Activated naive CD4-positive, alpha-beta T cell treated with anti-CD3 and anti-CD28 coated beads, Interleukin-2, amount 10 ng/mL, durations not matched to agents 7 days and 5 days (primary cell): ENCODE measurements around the gene AJM1.

ENCODE experiments used
- CTCF ChIA-PET: fragments of 350-600 bp; sonication (Branson Sonifier 250); formaldehyde crosslinking; loops from one replicate; lab custom pipeline; 2021; ENCODE audit warnings: antibody characterized with exemption; lab: Charles Lee
- DNase-seq: peaks from one replicate; pipeline ENCODE4 v3.0.0-alpha.2; 2020
- H3K27ac Mint-ChIP-seq: one replicate; pipeline ENCODE4 v1.8.0; 2021; ENCODE audit warnings: mild to moderate bottlenecking, moderate library complexity, mixed read lengths
- H3K27me3 Mint-ChIP-seq: one replicate; pipeline ENCODE4 v1.8.0; 2021; ENCODE audit warnings: mild to moderate bottlenecking, mixed read lengths
- H3K36me3 Mint-ChIP-seq: one replicate; pipeline ENCODE4 v1.8.0; 2021; ENCODE audit warnings: mixed read lengths
- H3K4me1 Mint-ChIP-seq: one replicate; pipeline ENCODE4 v1.8.0; 2021; ENCODE audit warnings: mixed read lengths
- H3K4me3 Mint-ChIP-seq: one replicate; pipeline ENCODE4 v1.8.0; 2021; ENCODE audit warnings: mild to moderate bottlenecking, moderate library complexity, mixed read lengths
- H3K9me3 Mint-ChIP-seq: one replicate; pipeline ENCODE4 v1.8.0; 2021; ENCODE audit warnings: mixed read lengths

Gene AJM1

GRCh38 chr9:136849038-136849959, 7.0 kb downstream of the AJM1 start, which contains the start of gene PHPT1:
TSS of gene PHPT1 (plus strand) at chr9:136849409. CDS start at chr9:136849431, 22 bp downstream.
- H3K4me1 Mint-ChIP-seq = peaks cover 22% of the 10 kb centered on the region
- peaks cover 8% of the 10 kb centered on the region for H3K36me3 Mint-ChIP-seq
- H3K27me3 Mint-ChIP-seq = peaks cover 48% of the 10 kb centered on the region
- DNase-seq = peak; percentile 98
- peak within 1 kb of the TSS; percentile 88 for H3K27ac Mint-ChIP-seq
- CTCF ChIA-PET = interaction anchor here (1.1 to 1.6 kb wide), 2 partner anchors 180 to 186 kb away, joined by 3 to 5 read pairs; no protein-coding TSS in a partner anchor
- H3K4me3 Mint-ChIP-seq = peak within 1 kb of the TSS; percentile 90
- H3K9me3 Mint-ChIP-seq = no peaks in the 10 kb centered on the region

GRCh38 chr9:136849960-136850865, 7.9 kb downstream of the AJM1 start:
- Mint-ChIP-seq H3K4me1 (peaks cover 22% of the 10 kb centered on the region), H3K27ac (peak overlapping the region; percentile 64), H3K4me3 (peak overlapping the region; percentile 90), H3K9me3 (no peaks in the 10 kb centered on the region), H3K36me3 (peaks cover 6% of the 10 kb centered on the region), H3K27me3 (peaks cover 42% of the 10 kb centered on the region)
- CTCF ChIA-PET = no interaction called here
- DNase-seq = no peak

- CTCF ChIA-PET = interaction anchor here (1.2 kb wide), 1 partner anchor 9 kb away, joined by 4 read pairs; the partner anchor contains the start of gene AJM1
- DNase-seq = no peak
- Mint-ChIP-seq H3K9me3 (no peaks in the 10 kb centered on the region), H3K27ac (no peak overlapping the region), H3K36me3 (peaks cover 6% of the 10 kb centered on the region), H3K4me1 (peaks cover 22% of the 10 kb centered on the region), H3K4me3 (peak overlapping the region; percentile 90), H3K27me3 (peaks cover 33% of the 10 kb centered on the region)
Observed at GRCh38 chr9:136850866-136851775, 8.8 kb downstream of the AJM1 start.

GRCh38 chr9:136851941-136852663, 9.8 kb downstream of the AJM1 start, which contains the start of gene MAMDC4:
TSS of gene MAMDC4 (plus strand) at chr9:136852346. CDS start at chr9:136852417, 71 bp downstream.
- peaks cover 23% of the 10 kb centered on the region for H3K27me3 Mint-ChIP-seq
- DNase-seq = no peak
- peaks cover 3% of the 10 kb centered on the region for H3K36me3 Mint-ChIP-seq
- H3K4me1 Mint-ChIP-seq = peaks cover 18% of the 10 kb centered on the region
- H3K27ac Mint-ChIP-seq = no peak within 1 kb of the TSS
- H3K4me3 Mint-ChIP-seq = no peak within 1 kb of the TSS
- CTCF ChIA-PET = interaction anchor here (1.2 kb wide), 1 partner anchor 10 kb away, joined by 4 read pairs; the partner anchor contains the start of gene AJM1
- H3K9me3 Mint-ChIP-seq = no peaks in the 10 kb centered on the region

GRCh38 chr9:136852664-136853595, 10.7 kb downstream of the AJM1 start:
- no peak for DNase-seq
- Mint-ChIP-seq H3K4me1 (peaks cover 12% of the 10 kb centered on the region), H3K9me3 (no peaks in the 10 kb centered on the region), H3K4me3 (no peak overlapping the region), H3K27ac (no peak overlapping the region), H3K36me3 (peaks cover 3% of the 10 kb centered on the region), H3K27me3 (peaks cover 14% of the 10 kb centered on the region)
- CTCF ChIA-PET = no interaction called here

- no peak overlapping the region for H3K4me3 Mint-ChIP-seq
- no peak for DNase-seq
- peaks cover 8% of the 10 kb centered on the region for H3K27me3 Mint-ChIP-seq
- peaks cover 2% of the 10 kb centered on the region for H3K36me3 Mint-ChIP-seq
- no peak overlapping the region for H3K27ac Mint-ChIP-seq
- CTCF ChIA-PET = interaction anchor here (1.8 kb wide), 1 partner anchor 11 kb away, joined by 4 read pairs; the partner anchor contains the start of gene AJM1
- peaks cover 10% of the 10 kb centered on the region for H3K4me1 Mint-ChIP-seq
- no peaks in the 10 kb centered on the region for H3K9me3 Mint-ChIP-seq
Observed at GRCh38 chr9:136853596-136854112, 11.4 kb downstream of the AJM1 start.

- DNase-seq = no peak
- CTCF ChIA-PET = interaction anchor here (1.8 kb wide), 1 partner anchor 12 kb away, joined by 4 read pairs; the partner anchor contains the start of gene AJM1
- Mint-ChIP-seq H3K9me3 (no peaks in the 10 kb centered on the region), H3K27ac (no peak overlapping the region), H3K4me1 (peaks cover 7% of the 10 kb centered on the region), H3K36me3 (peaks cover 2% of the 10 kb centered on the region), H3K27me3 (peaks cover 2% of the 10 kb centered on the region), H3K4me3 (no peak overlapping the region)
Observed at GRCh38 chr9:136854113-136854841, 12.0 kb downstream of the AJM1 start.

- Mint-ChIP-seq H3K36me3 (no peaks in the 10 kb centered on the region), H3K9me3 (no peaks in the 10 kb centered on the region), H3K27me3 (no peaks in the 10 kb centered on the region), H3K4me3 (no peak overlapping the region), H3K4me1 (peaks cover 4% of the 10 kb centered on the region), H3K27ac (no peak overlapping the region)
- CTCF ChIA-PET = interaction anchor here (1.8 kb wide), 1 partner anchor 13 kb away, joined by 4 read pairs; the partner anchor contains the start of gene AJM1
- DNase-seq = no peak
Observed at GRCh38 chr9:136854842-136855460, 12.7 kb downstream of the AJM1 start.

GRCh38 chr9:136855461-136856078, 13.3 kb downstream of the AJM1 start:
- H3K27me3 Mint-ChIP-seq = no peaks in the 10 kb centered on the region
- no peak for DNase-seq
- no peaks in the 10 kb centered on the region for H3K4me1 Mint-ChIP-seq
- peaks cover 3% of the 10 kb centered on the region for H3K36me3 Mint-ChIP-seq
- no peaks in the 10 kb centered on the region for H3K9me3 Mint-ChIP-seq
- H3K4me3 Mint-ChIP-seq = no peak overlapping the region
- CTCF ChIA-PET = interaction anchor here (1.8 kb wide), 1 partner anchor 13 kb away, joined by 4 read pairs; the partner anchor contains the start of gene AJM1
- no peak overlapping the region for H3K27ac Mint-ChIP-seq

GRCh38 chr9:136856079-136856476, 13.8 kb downstream of the AJM1 start:
- no peak overlapping the region for H3K4me3 Mint-ChIP-seq
- no peak overlapping the region for H3K27ac Mint-ChIP-seq
- no peak for DNase-seq
- CTCF ChIA-PET = no interaction called here
- peaks cover 3% of the 10 kb centered on the region for H3K36me3 Mint-ChIP-seq
- no peaks in the 10 kb centered on the region for H3K9me3 Mint-ChIP-seq
- no peaks in the 10 kb centered on the region for H3K4me1 Mint-ChIP-seq
- H3K27me3 Mint-ChIP-seq = no peaks in the 10 kb centered on the region
